ENCODE measurements around the gene TUFM.

- TF ChIP-seq CTCF (IDR thresholded peaks at IDR 0.05) = no peak
- TF ChIP-seq EZH2 (IDR thresholded peaks at IDR 0.05) = no peak
- no peak for TF ChIP-seq EZH2phosphoT487 (IDR thresholded peaks at IDR 0.05)
These were observed 755 bp upstream of the TUFM start for GRCh38 chr16:28846933-28847273.
